GM10248 (cell line): Measurements from ENCODE around the gene CFTR.

Experiments used
- CTCF ChIA-PET: fragments of 300-600 bp; sonication (Branson Sonifier 250); formaldehyde crosslinking; extraction: SDS; loops from one replicate; lab custom pipeline; 2021; ENCODE audit warnings: antibody characterized with exemption; lab: Yijun Ruan, JAX
- POLR2A ChIA-PET: fragments of 350-650 bp; sonication (Branson Sonifier 250); formaldehyde crosslinking; extraction: SDS; loops from one replicate; lab custom pipeline; 2020; ENCODE audit warnings: antibody characterized with exemption; lab: Yijun Ruan, JAX
- DNase-seq: peaks from one replicate; pipeline ENCODE4 v3.0.0; 2012; ENCODE audit errors: extremely low spot score
- CTCF ChIP-seq: IDR thresholded peaks from 2 replicates; pipeline ENCODE4 v1.5.1; 2012; ENCODE audit warnings: mild to moderate bottlenecking, low read depth; ENCODE audit errors: extremely low read depth, missing control alignments, control extremely low read depth

CFTR gene

GRCh38 chr7:117588352-117588794, 108.5 kb downstream of the CFTR start:
- no peak for DNase-seq
- TF ChIP-seq CTCF, result no peak
- ChIA-PET CTCF (interaction anchor here (1.3 to 1.6 kb wide), 2 partner anchors 23 to 29 kb away, joined by 3 read pairs; no protein-coding TSS in a partner anchor), POLR2A (no interaction called here)

- ChIA-PET POLR2A (no interaction called here), CTCF (interaction anchor here (1.6 kb wide), 1 partner anchor 27 kb away, joined by 3 read pairs; no protein-coding TSS in a partner anchor)
- no peak for TF ChIP-seq CTCF
- DNase-seq, result no peak
These were observed 110.4 kb downstream of the CFTR start for GRCh38 chr7:117590191-117590590.

GRCh38 chr7:117592011-117592635, 112.3 kb downstream of the CFTR start:
- ChIA-PET CTCF (interaction anchor here (1.3 kb wide), 1 partner anchor 25 kb away, joined by 4 read pairs; no protein-coding TSS in a partner anchor), POLR2A (no interaction called here)
- no peak for TF ChIP-seq CTCF
- DNase-seq, result no peak

- POLR2A ChIA-PET, result no interaction called here
- CTCF ChIA-PET, result interaction anchor here (0.8 to 1.4 kb wide), 2 partner anchors 15 to 25 kb away, joined by 3 read pairs; no protein-coding TSS in a partner anchor
- no peak for DNase-seq
- TF ChIP-seq CTCF, result no peak
These were observed 116.3 kb downstream of the CFTR start for GRCh38 chr7:117596134-117596533.

GRCh38 chr7:117597755-117598154, 117.9 kb downstream of the CFTR start:
- no peak for DNase-seq
- ChIA-PET CTCF (interaction anchor here (1.2 kb wide), 1 partner anchor 26 kb away, joined by 3 read pairs; no protein-coding TSS in a partner anchor), POLR2A (no interaction called here)
- TF ChIP-seq CTCF, result no peak

- DNase-seq, result no peak
- no peak for TF ChIP-seq CTCF
- ChIA-PET CTCF (no interaction called here), POLR2A (no interaction called here)
These were observed 121.1 kb downstream of the CFTR start for GRCh38 chr7:117600911-117601310.
